Ishikawa (cell line): ENCODE results near the gene PTCD2.

ENCODE experiments used
- CEBPB ChIP-seq: IDR thresholded peaks from 2 replicates; pipeline ENCODE4 v1.6.1; 2012
- CREB1 ChIP-seq: IDR thresholded peaks from 2 replicates; pipeline ENCODE4 v1.6.1; 2012; ENCODE audit warnings: low read depth
- EGR1 ChIP-seq: IDR thresholded peaks from 2 replicates; pipeline ENCODE4 v1.6.1; 2012
- EP300 ChIP-seq: IDR thresholded peaks from 2 replicates; pipeline ENCODE4 v1.6.1; 2012; ENCODE audit warnings: borderline replicate concordance
- FOXM1 ChIP-seq: IDR thresholded peaks from 2 replicates; pipeline ENCODE4 v1.6.1; 2012; ENCODE audit warnings: low read depth, borderline replicate concordance
- NFIC ChIP-seq: IDR thresholded peaks from 2 replicates; pipeline ENCODE4 v1.6.1; 2012
- RAD21 ChIP-seq: IDR thresholded peaks from 2 replicates; pipeline ENCODE4 v1.6.1; 2012; ENCODE audit warnings: low read depth
- TAF1 ChIP-seq: IDR thresholded peaks from 2 replicates; pipeline ENCODE4 v1.6.1; 2012; ENCODE audit warnings: low read depth, mild to moderate bottlenecking
- TCF12 ChIP-seq: IDR thresholded peaks from 2 replicates; pipeline ENCODE4 v1.6.1; 2012; ENCODE audit warnings: low read depth
- TEAD4 ChIP-seq: IDR thresholded peaks from 2 replicates; pipeline ENCODE4 v1.6.1; 2012
- YY1 ChIP-seq: IDR thresholded peaks from 2 replicates; pipeline ENCODE4 v1.6.1; 2012; ENCODE audit warnings: low read depth
- ZBTB7A ChIP-seq: IDR thresholded peaks from 2 replicates; pipeline ENCODE4 v1.6.1; 2012; ENCODE audit warnings: low read depth
- TF ChIP-seq, protein P1 (sequence below): IDR thresholded peaks from 2 replicates; pipeline ENCODE4 v1.6.1; 2012; ENCODE audit warnings: low read depth, mild to moderate bottlenecking
- TF ChIP-seq, protein P2 (sequence below): IDR thresholded peaks from 2 replicates; pipeline ENCODE4 v1.6.1; 2012
- TF ChIP-seq, protein P3 (sequence below): IDR thresholded peaks from 2 replicates; pipeline ENCODE4 v1.6.1; 2012

PTCD2 gene

DNA sequence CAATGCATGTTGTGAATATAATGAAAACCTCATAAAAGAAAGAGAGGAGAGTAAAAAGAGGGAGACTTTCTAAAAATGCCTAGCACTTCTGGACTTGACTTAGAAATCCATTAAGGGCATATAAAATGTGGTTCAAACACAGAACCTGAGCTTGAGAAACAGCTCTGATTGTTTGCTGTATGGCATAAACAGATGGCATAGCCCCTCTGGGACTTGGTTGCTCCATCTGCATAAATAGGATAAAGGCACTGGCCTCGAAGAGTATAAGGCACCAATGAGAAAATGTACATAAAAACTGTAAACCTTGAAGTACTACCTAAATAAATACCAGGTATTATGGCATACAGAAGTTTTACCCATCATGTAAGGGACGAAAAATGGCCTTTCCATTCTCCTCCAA is 23.9 kb upstream of the PTCD2 start:
- TF ChIP-seq, protein P1, sequence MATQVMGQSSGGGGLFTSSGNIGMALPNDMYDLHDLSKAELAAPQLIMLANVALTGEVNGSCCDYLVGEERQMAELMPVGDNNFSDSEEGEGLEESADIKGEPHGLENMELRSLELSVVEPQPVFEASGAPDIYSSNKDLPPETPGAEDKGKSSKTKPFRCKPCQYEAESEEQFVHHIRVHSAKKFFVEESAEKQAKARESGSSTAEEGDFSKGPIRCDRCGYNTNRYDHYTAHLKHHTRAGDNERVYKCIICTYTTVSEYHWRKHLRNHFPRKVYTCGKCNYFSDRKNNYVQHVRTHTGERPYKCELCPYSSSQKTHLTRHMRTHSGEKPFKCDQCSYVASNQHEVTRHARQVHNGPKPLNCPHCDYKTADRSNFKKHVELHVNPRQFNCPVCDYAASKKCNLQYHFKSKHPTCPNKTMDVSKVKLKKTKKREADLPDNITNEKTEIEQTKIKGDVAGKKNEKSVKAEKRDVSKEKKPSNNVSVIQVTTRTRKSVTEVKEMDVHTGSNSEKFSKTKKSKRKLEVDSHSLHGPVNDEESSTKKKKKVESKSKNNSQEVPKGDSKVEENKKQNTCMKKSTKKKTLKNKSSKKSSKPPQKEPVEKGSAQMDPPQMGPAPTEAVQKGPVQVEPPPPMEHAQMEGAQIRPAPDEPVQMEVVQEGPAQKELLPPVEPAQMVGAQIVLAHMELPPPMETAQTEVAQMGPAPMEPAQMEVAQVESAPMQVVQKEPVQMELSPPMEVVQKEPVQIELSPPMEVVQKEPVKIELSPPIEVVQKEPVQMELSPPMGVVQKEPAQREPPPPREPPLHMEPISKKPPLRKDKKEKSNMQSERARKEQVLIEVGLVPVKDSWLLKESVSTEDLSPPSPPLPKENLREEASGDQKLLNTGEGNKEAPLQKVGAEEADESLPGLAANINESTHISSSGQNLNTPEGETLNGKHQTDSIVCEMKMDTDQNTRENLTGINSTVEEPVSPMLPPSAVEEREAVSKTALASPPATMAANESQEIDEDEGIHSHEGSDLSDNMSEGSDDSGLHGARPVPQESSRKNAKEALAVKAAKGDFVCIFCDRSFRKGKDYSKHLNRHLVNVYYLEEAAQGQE = no peak
- TF ChIP-seq NFIC = no peak
- TF ChIP-seq FOXM1 = no peak
- TF ChIP-seq, protein P2, sequence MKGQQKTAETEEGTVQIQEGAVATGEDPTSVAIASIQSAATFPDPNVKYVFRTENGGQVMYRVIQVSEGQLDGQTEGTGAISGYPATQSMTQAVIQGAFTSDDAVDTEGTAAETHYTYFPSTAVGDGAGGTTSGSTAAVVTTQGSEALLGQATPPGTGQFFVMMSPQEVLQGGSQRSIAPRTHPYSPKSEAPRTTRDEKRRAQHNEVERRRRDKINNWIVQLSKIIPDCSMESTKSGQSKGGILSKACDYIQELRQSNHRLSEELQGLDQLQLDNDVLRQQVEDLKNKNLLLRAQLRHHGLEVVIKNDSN = no peak
- TF ChIP-seq RAD21 = no peak
- TF ChIP-seq TAF1 = no peak
- TF ChIP-seq EGR1 = no peak
- no peak for TF ChIP-seq CREB1
- TF ChIP-seq YY1 = no peak
- no peak for TF ChIP-seq ZBTB7A
- TF ChIP-seq CEBPB = no peak

DNA sequence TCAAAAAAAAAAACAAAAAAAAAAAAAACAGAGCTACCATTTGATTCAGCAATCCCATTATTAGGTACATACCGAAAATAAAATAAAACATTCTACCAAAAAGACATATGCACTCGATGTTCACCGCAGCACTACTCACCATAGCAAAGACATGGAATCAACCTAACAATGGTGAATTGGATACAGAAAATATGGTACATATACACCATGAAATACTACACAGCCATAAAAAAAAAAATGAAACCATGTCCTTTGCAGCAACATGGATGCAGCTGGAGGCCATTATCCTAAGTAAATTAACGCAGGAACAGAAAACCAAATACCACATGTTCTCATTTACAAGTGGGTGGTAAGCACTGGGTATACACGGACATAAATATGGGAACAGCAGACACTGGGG is 21.5 kb upstream of the PTCD2 start:
- TF ChIP-seq, protein P2 = no peak
- TF ChIP-seq NFIC (no peak), TEAD4 (no peak), CEBPB (no peak), RAD21 (no peak), CREB1 (no peak), EGR1 (no peak), ZBTB7A (no peak), TAF1 (no peak), YY1 (no peak), EP300 (no peak), TCF12 (no peak), FOXM1 (no peak)
- TF ChIP-seq, protein P1 = no peak
- TF ChIP-seq, protein P3, sequence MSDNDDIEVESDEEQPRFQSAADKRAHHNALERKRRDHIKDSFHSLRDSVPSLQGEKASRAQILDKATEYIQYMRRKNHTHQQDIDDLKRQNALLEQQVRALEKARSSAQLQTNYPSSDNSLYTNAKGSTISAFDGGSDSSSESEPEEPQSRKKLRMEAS = no peak

DNA sequence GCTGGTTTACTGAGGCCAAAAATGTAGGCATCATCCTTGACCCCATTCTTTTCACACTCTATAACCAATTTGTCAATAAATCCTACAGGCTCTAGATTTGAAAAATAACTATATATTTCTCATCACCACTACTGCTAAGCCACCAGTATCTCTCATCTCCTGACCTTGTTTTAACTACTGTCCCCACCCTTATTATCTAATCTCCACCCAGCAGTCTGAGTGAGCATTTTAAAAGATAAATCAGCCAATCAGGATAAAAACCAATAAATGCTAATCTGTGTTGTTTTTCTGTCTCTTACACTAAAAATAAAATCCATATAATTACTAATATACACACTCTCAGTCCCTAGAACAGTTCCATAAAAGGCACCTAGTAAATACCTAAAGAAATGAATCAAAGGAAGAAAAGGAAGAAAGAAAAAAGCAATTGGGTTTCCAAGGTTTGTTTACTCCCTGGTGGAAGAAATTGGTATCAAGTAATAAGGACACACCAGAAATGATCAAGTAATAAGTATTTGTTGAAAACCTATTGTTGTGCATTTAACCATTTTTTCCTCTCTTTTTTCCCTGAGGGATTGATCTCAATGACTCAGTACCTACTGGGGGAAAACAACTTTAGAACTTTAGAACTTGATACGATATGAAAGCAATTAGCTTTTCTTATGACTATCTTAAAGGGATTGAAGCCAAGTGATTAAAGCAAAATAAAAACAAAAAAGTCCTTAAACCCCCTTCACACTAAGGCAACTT is 19.4 kb upstream of the PTCD2 start:
- TF ChIP-seq TAF1 (no peak), NFIC (no peak), CEBPB (no peak), TEAD4 (no peak), EGR1 (no peak), FOXM1 (no peak), RAD21 (no peak), CREB1 (no peak), EP300 (no peak), YY1 (no peak), TCF12 (no peak), ZBTB7A (no peak)
- TF ChIP-seq, protein P2 = no peak
- TF ChIP-seq, protein P3 = no peak
- TF ChIP-seq, protein P1 = no peak

DNA sequence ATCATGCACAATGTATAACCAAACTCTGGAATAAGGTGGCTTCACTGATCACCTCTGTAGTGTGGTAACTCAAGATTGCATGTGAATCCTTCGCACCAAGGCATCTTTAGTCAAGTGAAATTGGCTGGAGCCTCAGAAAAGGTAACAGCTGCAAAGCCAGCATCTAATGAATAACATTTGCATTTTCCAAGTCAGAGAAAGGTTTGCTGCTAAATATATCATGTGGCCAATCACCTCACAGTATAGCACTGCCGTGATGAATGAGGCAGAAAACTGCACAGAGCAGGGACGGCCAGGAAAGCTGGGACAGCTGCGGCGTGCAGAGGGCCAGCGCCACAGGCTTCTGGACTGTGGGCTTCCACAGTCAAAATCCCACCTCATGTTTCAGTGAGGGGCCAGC is 18.6 kb upstream of the PTCD2 start:
- TF ChIP-seq, protein P1 = no peak
- TF ChIP-seq, protein P3 = no peak
- no peak for TF ChIP-seq FOXM1
- TF ChIP-seq NFIC = no peak
- no peak for TF ChIP-seq RAD21
- TF ChIP-seq EP300 = no peak
- TF ChIP-seq CEBPB = no peak
- no peak for TF ChIP-seq ZBTB7A
- TF ChIP-seq TEAD4 = no peak
- TF ChIP-seq, protein P2 = no peak
- TF ChIP-seq TCF12 = no peak
- TF ChIP-seq YY1 = no peak
- no peak for TF ChIP-seq CREB1
- no peak for TF ChIP-seq EGR1
- TF ChIP-seq TAF1 = no peak
